HepG2 (cell line): ENCODE data around the gene AGPAT2. TPM values are rescaled to one million over a fixed set of nuclear protein-coding genes. Genes with fewer than 3 reads are reported as not detected.
A peak's percentile ranks its signal among the peaks of the same experiment; 100 is the strongest.

Experiments used
- ESRRA ChIP-seq: sonication (generic); formaldehyde crosslinking; IDR thresholded peaks from 2 replicates; pipeline ENCODE4 v1.5.1; 2020; ENCODE audit warnings: mild to moderate bottlenecking, low read depth, missing genetic modification reagents
- GABPB1 ChIP-seq: IDR thresholded peaks from 2 replicates; pipeline ENCODE4 v1.6.1; 2016; ENCODE audit warnings: mild to moderate bottlenecking, missing genetic modification reagents, moderate library complexity, missing compliant biosample characterization
- MTA1 ChIP-seq: sonication (generic); formaldehyde crosslinking; IDR thresholded peaks from 2 replicates; pipeline ENCODE4 v1.4.0; 2020; ENCODE audit warnings: missing genetic modification reagents, mild to moderate bottlenecking, borderline replicate concordance
- MZF1 ChIP-seq: sonication (generic); formaldehyde crosslinking; IDR thresholded peaks from 2 replicates; pipeline ENCODE4 v1.8.1; 2023; ENCODE audit warnings: mild to moderate bottlenecking, missing genetic modification reagents, borderline replicate concordance
- NFKB2 ChIP-seq: sonication (generic); formaldehyde crosslinking; IDR thresholded peaks from 2 replicates; pipeline ENCODE4 v1.4.0; 2020; ENCODE audit warnings: missing genetic modification reagents, borderline replicate concordance
- POLR2AphosphoS2 ChIP-seq: IDR thresholded peaks from 2 replicates; pipeline ENCODE4 v1.6.1; 2011; ENCODE audit warnings: low read depth, low read length, improper control_type of control experiment
- RBM39 ChIP-seq: fragments of 200-400 bp; formaldehyde crosslinking; IDR thresholded peaks from one replicate; pipeline ENCODE4 v1.6.1; 2018; ENCODE audit warnings: antibody characterized with exemption, mild to moderate bottlenecking, low read depth, low read length; ENCODE audit not compliant: poor library complexity, severe bottlenecking
- SIX4 ChIP-seq: sonication (generic); formaldehyde crosslinking; IDR thresholded peaks from 2 replicates; pipeline ENCODE4 v1.4.0; 2020; ENCODE audit warnings: missing genetic modification reagents
- TARDBP ChIP-seq: sonication (generic); formaldehyde crosslinking; IDR thresholded peaks from 2 replicates; pipeline ENCODE4 v1.8.0; 2022; ENCODE audit warnings: mild to moderate bottlenecking, missing genetic modification reagents
- ZBTB21 ChIP-seq: sonication (generic); formaldehyde crosslinking; IDR thresholded peaks from 2 replicates; pipeline ENCODE4 v1.4.0; 2020; ENCODE audit warnings: missing genetic modification reagents
- ZNF124 ChIP-seq: sonication (generic); formaldehyde crosslinking; IDR thresholded peaks from 2 replicates; pipeline ENCODE4 v1.4.0; 2020; ENCODE audit warnings: missing genetic modification reagents
- ZNF234 ChIP-seq: sonication (generic); formaldehyde crosslinking; conservative IDR thresholded peaks from 2 replicates; pipeline ENCODE4 v1.5.1; 2020; ENCODE audit warnings: mild to moderate bottlenecking, missing genetic modification reagents
- ZNF331 ChIP-seq: sonication (generic); formaldehyde crosslinking; IDR thresholded peaks from 2 replicates; pipeline ENCODE4 v1.4.0; 2020; ENCODE audit warnings: missing genetic modification reagents
- ZNF33B ChIP-seq: sonication (generic); formaldehyde crosslinking; IDR thresholded peaks from 2 replicates; pipeline ENCODE4 v1.5.1; 2020; ENCODE audit warnings: mild to moderate bottlenecking, missing genetic modification reagents
- ZNF460 ChIP-seq: sonication (generic); formaldehyde crosslinking; IDR thresholded peaks from 2 replicates; pipeline ENCODE4 v1.5.1; 2020; ENCODE audit warnings: missing genetic modification reagents, mild to moderate bottlenecking, borderline replicate concordance
- ZNF550 ChIP-seq: sonication (generic); formaldehyde crosslinking; IDR thresholded peaks from 2 replicates; pipeline ENCODE4 v1.4.0; 2020; ENCODE audit warnings: mild to moderate bottlenecking, missing genetic modification reagents, borderline replicate concordance
- ZNF839 ChIP-seq: sonication (generic); formaldehyde crosslinking; IDR thresholded peaks from 2 replicates; pipeline ENCODE4 v1.4.0; 2020; ENCODE audit warnings: missing genetic modification reagents, mild to moderate bottlenecking, borderline replicate concordance
- ZSCAN9 ChIP-seq: IDR thresholded peaks from 2 replicates; pipeline ENCODE4 v1.6.1; 2016; ENCODE audit warnings: borderline replicate concordance
- polyA plus RNA-seq, 8 experiments: library from polyadenylated mRNA; depleted of rRNA in 3 of 8; stranded (reverse) in 7 of 8; unstranded in 1 of 8; fragments of >200 nt; fragmentation: Illumina TruSeq in 4 of 8; extraction: Trizol in 4 of 8; gene quantifications; 2 replicates each; pipeline versions ENCODE4 v1.2.1 to v1.2.3, GENCODE V29; 2011 to 2016; ENCODE audit warnings: low read depth in 4 of 8, missing spikeins in 1 of 8, mixed read lengths in 1 of 8; ENCODE audit not compliant: insufficient read depth in 1 of 8
- total RNA-seq, 5 experiments: library from RNA; depleted of rRNA; stranded (reverse); fragments of >200 nt; fragmentation: Illumina TruSeq; extraction: Trizol; gene quantifications; 2 replicates each; pipeline ENCODE4 v1.2.3, GENCODE V29; 2016; ENCODE audit warnings: low read depth in 1 of 5
- TF ChIP-seq, protein P1 (sequence below): sonication (generic); formaldehyde crosslinking; IDR thresholded peaks from 2 replicates; pipeline ENCODE4 v1.4.0; 2020; ENCODE audit warnings: mild to moderate bottlenecking, missing genetic modification reagents
- TF ChIP-seq, protein P2 (sequence below): sonication (generic); formaldehyde crosslinking; IDR thresholded peaks from 2 replicates; pipeline ENCODE4 v1.4.0; 2020; ENCODE audit warnings: mild to moderate bottlenecking, missing genetic modification reagents
- TF ChIP-seq, protein P3 (sequence below): sonication (generic); formaldehyde crosslinking; IDR thresholded peaks from 2 replicates; pipeline ENCODE4 v1.4.0; 2020; ENCODE audit warnings: missing genetic modification reagents
- TF ChIP-seq, protein P4 (sequence below): sonication (generic); formaldehyde crosslinking; IDR thresholded peaks from 2 replicates; pipeline ENCODE4 v1.5.1; 2020; ENCODE audit warnings: missing genetic modification reagents, mild to moderate bottlenecking, borderline replicate concordance

AGPAT2 gene
- total and polyA plus RNA-seq, 2 of the 13 experiments (the other 11 are each of a cell fraction or from before 2014, with no cell fraction given), result 3.9 to 25.8 TPM

DNA sequence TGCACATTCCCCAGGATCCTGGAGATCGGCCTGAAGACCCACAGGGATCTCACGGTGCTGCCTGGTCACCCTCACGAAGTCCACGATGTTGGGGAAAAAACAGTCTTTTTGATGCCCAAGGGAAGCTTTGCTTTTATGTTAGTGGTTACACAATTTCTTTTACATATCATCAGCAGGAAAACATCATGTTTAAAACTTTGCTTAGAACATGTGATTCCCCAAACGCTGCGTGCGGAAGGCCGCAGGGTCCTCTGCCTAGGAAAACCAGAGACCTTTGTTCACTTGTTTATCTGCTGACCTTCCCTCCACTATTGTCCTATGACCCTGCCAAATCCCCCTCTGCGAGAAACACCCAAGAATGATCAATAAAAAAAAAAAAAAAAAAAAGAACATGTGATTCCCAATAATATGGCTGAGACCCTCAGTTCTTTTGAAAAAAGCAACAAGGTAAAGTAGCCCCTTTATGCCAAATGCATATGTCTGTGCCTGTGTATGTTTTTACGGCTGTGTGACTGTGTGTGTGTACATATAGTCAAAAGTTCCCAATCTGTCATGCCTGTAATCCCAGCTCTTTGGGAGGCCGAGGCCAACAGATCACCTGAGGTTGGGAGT, 11.5 kb upstream of the AGPAT2 start (continued):
- no peak for TF ChIP-seq MTA1 (CRISPR knock-in tag)
- no peak for TF ChIP-seq ESRRA (CRISPR knock-in tag)
- no peak for TF ChIP-seq ZBTB21 (CRISPR knock-in tag)
- TF ChIP-seq ZNF460 (CRISPR knock-in tag), result peak; percentile 2; the same call in 1 of the 2 replicates
- no peak for TF ChIP-seq ZNF234
- TF ChIP-seq MZF1 (CRISPR knock-in tag), result no peak
- TF ChIP-seq, protein P1, sequence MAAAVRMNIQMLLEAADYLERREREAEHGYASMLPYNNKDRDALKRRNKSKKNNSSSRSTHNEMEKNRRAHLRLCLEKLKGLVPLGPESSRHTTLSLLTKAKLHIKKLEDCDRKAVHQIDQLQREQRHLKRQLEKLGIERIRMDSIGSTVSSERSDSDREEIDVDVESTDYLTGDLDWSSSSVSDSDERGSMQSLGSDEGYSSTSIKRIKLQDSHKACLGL (CRISPR knock-in tag), result no peak
- no peak for TF ChIP-seq ZNF33B
- TF ChIP-seq POLR2AphosphoS2, result no peak
- no peak for TF ChIP-seq ZNF839 (CRISPR knock-in tag)
- no peak for TF ChIP-seq ZNF331 (CRISPR knock-in tag)
- TF ChIP-seq ZNF550, result no peak
- no peak for TF ChIP-seq GABPB1
- no peak for TF ChIP-seq SIX4 (CRISPR knock-in tag)
- no peak for TF ChIP-seq ZSCAN9 (CRISPR knock-in tag)
- TF ChIP-seq ZNF124, result no peak
- TF ChIP-seq RBM39, result no peak
- TF ChIP-seq, protein P2, sequence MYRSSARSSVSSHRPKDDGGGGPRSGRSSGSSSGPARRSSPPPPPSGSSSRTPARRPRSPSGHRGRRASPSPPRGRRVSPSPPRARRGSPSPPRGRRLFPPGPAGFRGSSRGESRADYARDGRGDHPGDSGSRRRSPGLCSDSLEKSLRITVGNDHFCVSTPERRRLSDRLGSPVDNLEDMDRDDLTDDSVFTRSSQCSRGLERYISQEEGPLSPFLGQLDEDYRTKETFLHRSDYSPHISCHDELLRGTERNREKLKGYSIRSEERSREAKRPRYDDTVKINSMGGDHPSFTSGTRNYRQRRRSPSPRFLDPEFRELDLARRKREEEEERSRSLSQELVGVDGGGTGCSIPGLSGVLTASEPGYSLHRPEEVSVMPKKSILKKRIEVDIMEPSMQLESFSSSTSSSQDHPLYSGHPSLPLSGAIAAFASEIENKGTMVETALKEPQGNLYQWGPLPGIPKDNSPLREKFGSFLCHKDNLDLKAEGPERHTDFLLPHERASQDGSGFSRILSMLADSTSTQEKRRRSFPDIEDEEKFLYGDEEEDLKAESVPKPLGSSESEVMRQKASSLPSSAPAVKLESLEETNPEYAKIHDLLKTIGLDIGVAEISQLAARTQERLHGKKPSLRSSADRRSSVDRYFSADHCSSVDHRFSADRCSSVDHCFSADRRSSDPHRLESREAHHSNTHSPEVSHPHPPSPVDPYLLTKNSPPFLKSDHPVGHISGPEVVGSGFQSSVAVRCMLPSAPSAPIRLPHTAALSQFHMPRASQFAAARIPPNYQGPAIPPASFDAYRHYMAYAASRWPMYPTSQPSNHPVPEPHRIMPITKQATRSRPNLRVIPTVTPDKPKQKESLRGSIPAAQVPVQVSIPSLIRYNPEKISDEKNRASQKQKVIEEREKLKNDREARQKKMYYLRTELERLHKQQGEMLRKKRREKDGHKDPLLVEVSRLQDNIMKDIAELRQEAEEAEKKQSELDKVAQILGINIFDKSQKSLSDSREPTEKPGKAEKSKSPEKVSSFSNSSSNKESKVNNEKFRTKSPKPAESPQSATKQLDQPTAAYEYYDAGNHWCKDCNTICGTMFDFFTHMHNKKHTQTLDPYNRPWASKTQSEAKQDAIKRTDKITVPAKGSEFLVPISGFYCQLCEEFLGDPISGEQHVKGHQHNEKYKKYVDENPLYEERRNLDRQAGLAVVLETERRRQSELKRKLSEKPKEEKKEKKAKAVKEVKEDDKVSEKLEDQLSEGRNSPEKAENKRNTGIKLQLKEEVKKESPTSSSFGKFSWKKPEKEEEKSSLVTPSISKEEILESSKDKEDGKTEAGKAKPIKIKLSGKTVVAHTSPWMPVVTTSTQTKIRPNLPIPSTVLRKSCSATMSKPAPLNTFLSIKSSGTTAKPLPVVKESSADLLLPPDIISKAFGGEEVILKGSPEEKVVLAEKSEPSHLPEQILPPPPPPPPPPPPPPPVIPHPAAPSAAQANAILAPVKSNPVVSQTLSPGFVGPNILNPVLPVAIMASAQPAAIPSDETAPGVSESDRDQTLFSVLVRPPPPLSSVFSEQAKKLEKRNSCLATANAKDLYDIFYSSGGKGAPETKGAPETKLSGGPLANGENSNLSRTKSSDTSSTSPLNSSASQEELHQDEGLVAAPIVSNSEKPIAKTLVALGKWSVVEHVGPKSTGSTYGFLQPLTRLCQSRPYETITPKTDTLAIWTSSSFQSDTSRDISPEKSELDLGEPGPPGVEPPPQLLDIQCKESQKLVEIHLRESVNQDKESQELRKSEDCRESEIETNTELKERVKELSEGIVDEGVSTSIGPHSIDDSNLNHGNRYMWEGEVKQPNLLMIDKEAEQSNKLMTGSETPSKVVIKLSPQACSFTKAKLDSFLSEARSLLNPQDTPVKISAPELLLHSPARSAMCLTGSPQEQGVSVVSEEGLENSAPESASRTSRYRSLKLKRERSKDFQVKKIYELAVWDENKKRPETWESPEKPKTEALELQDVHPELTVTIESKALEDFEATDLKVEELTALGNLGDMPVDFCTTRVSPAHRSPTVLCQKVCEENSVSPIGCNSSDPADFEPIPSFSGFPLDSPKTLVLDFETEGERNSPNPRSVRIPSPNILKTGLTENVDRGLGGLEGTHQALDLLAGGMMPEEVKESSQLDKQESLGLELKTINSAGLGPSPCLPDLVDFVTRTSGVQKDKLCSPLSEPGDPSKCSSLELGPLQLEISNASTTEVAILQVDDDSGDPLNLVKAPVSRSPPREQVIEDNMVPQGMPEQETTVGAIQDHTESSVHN (CRISPR knock-in tag), result no peak
- TF ChIP-seq NFKB2, result no peak
- no peak for TF ChIP-seq TARDBP (CRISPR knock-in tag)
- TF ChIP-seq, protein P3, sequence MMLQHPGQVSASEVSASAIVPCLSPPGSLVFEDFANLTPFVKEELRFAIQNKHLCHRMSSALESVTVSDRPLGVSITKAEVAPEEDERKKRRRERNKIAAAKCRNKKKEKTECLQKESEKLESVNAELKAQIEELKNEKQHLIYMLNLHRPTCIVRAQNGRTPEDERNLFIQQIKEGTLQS (CRISPR knock-in tag), result no peak
- TF ChIP-seq, protein P4, sequence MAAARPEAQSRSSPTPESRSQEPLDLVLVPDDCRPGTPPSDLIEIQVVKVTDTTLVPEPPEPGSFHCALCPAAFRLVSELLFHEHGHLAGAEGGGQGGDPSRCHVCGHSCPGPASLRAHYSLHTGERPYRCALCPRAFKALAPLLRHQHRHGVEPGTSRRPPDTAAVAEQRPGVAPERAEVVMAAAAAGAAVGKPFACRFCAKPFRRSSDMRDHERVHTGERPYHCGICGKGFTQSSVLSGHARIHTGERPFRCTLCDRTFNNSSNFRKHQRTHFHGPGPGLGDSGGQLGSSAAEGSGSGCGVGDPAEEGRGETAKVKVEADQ (CRISPR knock-in tag), result no peak
